ENCODE results near the gene RAB12. TPM values are rescaled to one million over a fixed set of nuclear protein-coding genes. Genes with fewer than 3 reads are reported as not detected.
"Not testable (repeated sequence)": the region's sequence is repeated elsewhere in the genome, so short reads cannot be mapped to it uniquely, and the experiment has no call there.

Gene RAB12
- total and polyA plus RNA-seq, 2 donors from 2014 or later, result 37.7 to 46.7 TPM

DNA sequence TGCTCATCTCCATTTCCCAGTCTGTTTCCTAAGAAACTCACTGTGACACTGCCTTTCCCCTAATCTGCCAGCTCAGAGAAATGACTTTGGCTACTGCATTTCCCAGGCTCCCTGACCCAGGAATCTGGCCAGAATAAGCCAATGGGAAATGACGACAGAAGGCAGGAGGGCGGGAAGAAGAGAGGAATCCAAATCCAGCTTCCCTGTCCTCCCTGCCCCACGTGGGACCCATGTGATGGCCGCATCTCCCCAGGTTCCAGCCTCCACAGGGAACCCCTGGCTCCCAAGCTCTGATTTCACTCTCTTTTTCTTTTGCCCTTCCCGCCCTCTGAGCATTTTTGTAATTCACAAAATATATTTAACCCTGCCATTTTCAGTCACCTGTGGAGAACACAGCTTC lies 37.8 kb upstream of the RAB12 start:
- Histone ChIP-seq H3K27me3 (ENCODE audit: control insufficient read depth, insufficient read depth, low read length) (no peaks in the 10 kb centered on the region), H3K4me1 (ENCODE audit: control insufficient read depth in 2 of 3, insufficient read depth in 2 of 3, low read depth in 1 of 3, low read length in 3 of 3) (no peaks in the 10 kb centered on the region), H3K9ac (ENCODE audit: low read length in 3 of 3) (no peak overlapping the region), H3K4me3 (ENCODE audit: low read length in 3 of 3) (no peak overlapping the region), H3K36me3 (ENCODE audit: control insufficient read depth in 2 of 3, insufficient read depth in 3 of 3, low read length in 3 of 3) (no peaks in the 10 kb centered on the region), H3K9me3 (ENCODE audit: control insufficient read depth in 2 of 3, insufficient read depth in 1 of 3, low read length in 3 of 3) (no peaks in the 10 kb centered on the region), H3K27ac (ENCODE audit: low read depth in 2 of 2, low read length in 2 of 2) (no peak overlapping the region)
- TF ChIP-seq, protein P1, sequence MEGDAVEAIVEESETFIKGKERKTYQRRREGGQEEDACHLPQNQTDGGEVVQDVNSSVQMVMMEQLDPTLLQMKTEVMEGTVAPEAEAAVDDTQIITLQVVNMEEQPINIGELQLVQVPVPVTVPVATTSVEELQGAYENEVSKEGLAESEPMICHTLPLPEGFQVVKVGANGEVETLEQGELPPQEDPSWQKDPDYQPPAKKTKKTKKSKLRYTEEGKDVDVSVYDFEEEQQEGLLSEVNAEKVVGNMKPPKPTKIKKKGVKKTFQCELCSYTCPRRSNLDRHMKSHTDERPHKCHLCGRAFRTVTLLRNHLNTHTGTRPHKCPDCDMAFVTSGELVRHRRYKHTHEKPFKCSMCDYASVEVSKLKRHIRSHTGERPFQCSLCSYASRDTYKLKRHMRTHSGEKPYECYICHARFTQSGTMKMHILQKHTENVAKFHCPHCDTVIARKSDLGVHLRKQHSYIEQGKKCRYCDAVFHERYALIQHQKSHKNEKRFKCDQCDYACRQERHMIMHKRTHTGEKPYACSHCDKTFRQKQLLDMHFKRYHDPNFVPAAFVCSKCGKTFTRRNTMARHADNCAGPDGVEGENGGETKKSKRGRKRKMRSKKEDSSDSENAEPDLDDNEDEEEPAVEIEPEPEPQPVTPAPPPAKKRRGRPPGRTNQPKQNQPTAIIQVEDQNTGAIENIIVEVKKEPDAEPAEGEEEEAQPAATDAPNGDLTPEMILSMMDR (IDR thresholded peaks at IDR 0.05; ENCODE audit: borderline replicate concordance, extremely low read depth, insufficient read depth), result no peak
- intact Hi-C loops (cut with DNase I), result no loop called here
- FAIRE-seq, result no peak
- no peak for DNase-seq

DNA sequence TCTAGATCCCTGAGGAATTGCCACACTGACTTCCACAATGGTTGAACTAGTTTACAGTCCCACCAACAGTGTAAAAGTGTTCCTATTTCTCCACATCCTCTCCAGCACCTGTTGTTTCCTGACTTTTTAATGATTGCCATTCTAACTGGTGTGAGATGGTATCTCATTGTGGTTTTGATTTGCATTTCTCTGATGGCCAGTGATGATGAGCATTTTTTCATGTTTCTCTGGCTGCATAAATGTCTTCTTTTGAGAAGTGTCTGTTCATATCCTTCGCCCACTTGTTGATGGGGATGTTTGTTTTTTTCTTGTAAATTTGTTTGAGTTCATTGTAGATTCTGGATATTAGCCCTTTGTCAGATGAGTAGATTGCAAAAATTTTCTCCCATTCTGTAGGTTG lies 35.5 kb upstream of the RAB12 start:
- H3K4me3 ChIP-seq (ENCODE audit: low read length in 3 of 3); FAIRE-seq; H3K4me1 ChIP-seq (ENCODE audit: control insufficient read depth in 2 of 3, insufficient read depth in 2 of 3, low read depth in 1 of 3, low read length in 3 of 3); intact Hi-C loops (cut with DNase I); H3K9ac ChIP-seq (ENCODE audit: low read length in 3 of 3); H3K36me3 ChIP-seq (ENCODE audit: control insufficient read depth in 2 of 3, insufficient read depth in 3 of 3, low read length in 3 of 3); H3K27ac ChIP-seq (ENCODE audit: low read depth in 2 of 2, low read length in 2 of 2); H3K9me3 ChIP-seq (ENCODE audit: control insufficient read depth in 2 of 3, insufficient read depth in 1 of 3, low read length in 3 of 3); H3K27me3 ChIP-seq (ENCODE audit: control insufficient read depth, insufficient read depth, low read length); DNase-seq: not testable (repeated sequence)

DNA sequence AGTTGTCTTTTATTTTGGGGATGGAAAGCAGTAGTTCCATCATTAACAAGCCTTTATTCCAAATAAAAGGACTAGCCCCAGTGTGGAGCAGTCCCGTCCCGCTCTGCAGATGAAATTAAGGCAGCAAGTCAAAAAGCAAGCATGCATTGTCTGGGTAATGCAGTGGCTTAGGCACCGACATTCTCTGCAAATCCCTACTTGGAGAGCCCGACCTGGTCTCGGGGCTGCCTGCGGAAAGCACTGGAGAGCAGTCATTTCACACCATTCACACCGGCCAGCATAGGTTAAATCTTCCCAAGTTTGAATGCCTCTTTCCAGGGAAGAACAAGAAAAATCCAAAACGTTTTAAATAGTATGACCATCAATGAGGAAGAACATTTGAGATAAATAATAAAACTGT lies 24.4 kb upstream of the RAB12 start:
- no peaks in the 10 kb centered on the region for H3K27me3 ChIP-seq (ENCODE audit: control insufficient read depth, insufficient read depth, low read length)
- H3K27ac ChIP-seq (ENCODE audit: low read depth in 2 of 2, low read length in 2 of 2), result no peak overlapping the region
- FAIRE-seq, result no peak
- H3K36me3 ChIP-seq (ENCODE audit: control insufficient read depth in 2 of 3, insufficient read depth in 3 of 3, low read length in 3 of 3), result no peaks in the 10 kb centered on the region
- intact Hi-C loops (cut with DNase I), result no loop called here
- no peak for DNase-seq
- H3K9me3 ChIP-seq (ENCODE audit: control insufficient read depth in 2 of 3, insufficient read depth in 1 of 3, low read length in 3 of 3), result no peaks in the 10 kb centered on the region
- TF ChIP-seq, protein P1 (IDR thresholded peaks at IDR 0.05; ENCODE audit: borderline replicate concordance, extremely low read depth, insufficient read depth), result no peak
- no peak overlapping the region for H3K9ac ChIP-seq (ENCODE audit: low read length in 3 of 3)
- H3K4me3 ChIP-seq (ENCODE audit: low read length in 3 of 3), result no peak overlapping the region
- no peaks in the 10 kb centered on the region for H3K4me1 ChIP-seq (ENCODE audit: control insufficient read depth in 2 of 3, insufficient read depth in 2 of 3, low read depth in 1 of 3, low read length in 3 of 3)

DNA sequence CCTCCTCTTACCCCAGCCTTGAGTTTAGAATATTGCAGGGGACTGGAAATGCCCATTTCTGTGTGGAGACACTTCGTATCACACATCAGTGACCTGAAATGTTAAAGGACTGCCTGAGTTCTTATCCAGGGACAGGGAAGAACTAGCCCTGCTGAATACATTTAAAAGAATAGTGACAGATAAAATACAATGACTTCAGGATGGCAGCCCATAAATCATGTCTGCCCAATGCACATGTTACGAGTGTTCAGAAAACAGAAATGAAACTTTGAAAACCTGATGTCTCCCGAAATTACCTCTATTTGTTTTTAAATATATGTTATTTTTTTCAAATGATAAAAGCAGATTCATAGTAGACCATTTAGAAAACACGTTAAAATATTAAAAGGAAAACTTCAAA lies 22.3 kb upstream of the RAB12 start:
- TF ChIP-seq, protein P1 (IDR thresholded peaks at IDR 0.05; ENCODE audit: borderline replicate concordance, extremely low read depth, insufficient read depth), result no peak
- H3K27me3 ChIP-seq (ENCODE audit: control insufficient read depth, insufficient read depth, low read length), result no peaks in the 10 kb centered on the region
- H3K36me3 ChIP-seq (ENCODE audit: control insufficient read depth in 2 of 3, insufficient read depth in 3 of 3, low read length in 3 of 3), result no peaks in the 10 kb centered on the region
- intact Hi-C loops (cut with DNase I), result no loop called here
- no peak overlapping the region for H3K27ac ChIP-seq (ENCODE audit: low read depth in 2 of 2, low read length in 2 of 2)
- H3K9ac ChIP-seq (ENCODE audit: low read length in 3 of 3), result no peak overlapping the region
- H3K9me3 ChIP-seq (ENCODE audit: control insufficient read depth in 2 of 3, insufficient read depth in 1 of 3, low read length in 3 of 3), result no peaks in the 10 kb centered on the region
- no peak overlapping the region for H3K4me3 ChIP-seq (ENCODE audit: low read length in 3 of 3)
- FAIRE-seq (no peak), DNase-seq (no peak)
- no peaks in the 10 kb centered on the region for H3K4me1 ChIP-seq (ENCODE audit: control insufficient read depth in 2 of 3, insufficient read depth in 2 of 3, low read depth in 1 of 3, low read length in 3 of 3)
